B cell (primary cell): ENCODE data around the gene HARBI1. TPM values are rescaled to one million over a fixed set of nuclear protein-coding genes. Genes with fewer than 3 reads are reported as not detected.

Source experiments
- ATAC-seq: fragments of 200-7000 bp; cut with Tn5 transposase; one replicate; pipeline ENCODE4 v1.10.0; 2021; ENCODE audit warnings: low read depth, mild to moderate bottlenecking, moderate number of reproducible peaks, moderate library complexity
- CTCF ChIA-PET: fragments of 350-600 bp; sonication (Branson Sonifier 250); formaldehyde crosslinking; loops from one replicate; lab custom pipeline; 2021; ENCODE audit warnings: antibody characterized with exemption, inconsistent platforms; lab: Charles Lee
- POLR2A ChIA-PET: fragments of 350-600 bp; sonication (Branson Sonifier 250); formaldehyde crosslinking; loops from one replicate; lab custom pipeline; 2021; ENCODE audit warnings: antibody characterized with exemption; lab: Charles Lee
- DNase-seq: peaks from one replicate; pipeline ENCODE4 v3.0.0; 2013
- H2AFZ ChIP-seq: 2 replicates; pipeline ENCODE4 v1.6.1; 2012; ENCODE audit warnings: mild to moderate bottlenecking, low read depth, low read length; ENCODE audit not compliant: insufficient read depth, poor library complexity, severe bottlenecking
- H3K27ac ChIP-seq, 2 donors: 1 replicate in 1 of 2; 2 replicates in 1 of 2; pipeline ENCODE4 v1.5.1; 2012 to 2013; ENCODE audit warnings: low read length in 2 of 2, mild to moderate bottlenecking in 2 of 2, moderate library complexity in 1 of 2
- H3K27me3 ChIP-seq, 4 experiments: fragments of 200-600 bp in 1 of 4; sonication (generic) in 1 of 4; replicated peaks in 1 of 4; 1 replicate in 2 of 4; 2 replicates in 2 of 4; pipeline versions ENCODE4 v1.6.1 to v1.7.0; 2013 to 2016; ENCODE audit warnings: low read length in 3 of 4, mild to moderate bottlenecking in 2 of 4, mixed read lengths in 1 of 4, moderate library complexity in 1 of 4; ENCODE audit not compliant: insufficient read depth in 4 of 4, control insufficient read depth in 3 of 4; ENCODE audit errors: control extremely low read depth in 1 of 4
- H3K36me3 ChIP-seq, 2 experiments: replicated peaks in 1 of 2; 1 replicate in 1 of 2; 2 replicates in 1 of 2; pipeline versions ENCODE4 v1.6.1 to v1.7.1; 2013; ENCODE audit warnings: low read length in 1 of 2; ENCODE audit not compliant: insufficient read depth in 2 of 2, control insufficient read depth in 1 of 2; ENCODE audit errors: control extremely low read depth in 1 of 2, extremely low read depth in 1 of 2
- H3K4me1 ChIP-seq, 2 donors: fragments of 200-600 bp in 1 of 2; sonication (generic) in 1 of 2; 1 replicate in 1 of 2; 2 replicates in 1 of 2; pipeline versions ENCODE4 v1.5.1 to v1.6.1; 2013 to 2017; ENCODE audit warnings: low read length in 2 of 2; ENCODE audit not compliant: control insufficient read depth in 2 of 2, insufficient read depth in 2 of 2
- H3K4me2 ChIP-seq: replicated peaks from 2 replicates; pipeline ENCODE3; 2012; ENCODE audit warnings: mild to moderate bottlenecking, low read depth, low read length; ENCODE audit not compliant: poor library complexity, severe bottlenecking
- H3K4me3 ChIP-seq, 5 experiments: fragments of 200-600 bp in 1 of 5; sonication (generic) in 1 of 5; 1 replicate in 3 of 5; 2 replicates in 2 of 5; pipeline versions ENCODE4 v1.5.1 to v1.7.0; 2011 to 2016; ENCODE audit warnings: low read length in 4 of 5, mild to moderate bottlenecking in 4 of 5, low read depth in 2 of 5, control low read depth in 1 of 5, moderate library complexity in 1 of 5; ENCODE audit not compliant: insufficient read depth in 1 of 5; ENCODE audit errors: control extremely low read depth in 1 of 5, extremely low read depth in 1 of 5
- H3K79me2 ChIP-seq: fragments of 200-600 bp; sonication (generic); one replicate; pipeline ENCODE4 v1.6.0; 2016; ENCODE audit warnings: low read length; ENCODE audit not compliant: control insufficient read depth, insufficient read depth
- H3K9ac ChIP-seq: fragments of 200-600 bp; sonication (generic); 2 replicates; pipeline ENCODE4 v1.6.1; 2017; ENCODE audit warnings: mild to moderate bottlenecking, low read length, moderate library complexity
- H3K9me3 ChIP-seq, 3 donors: one replicate each; pipeline versions ENCODE4 v1.6.1 to v1.7.1; 2013; ENCODE audit warnings: low read length in 2 of 3; ENCODE audit not compliant: control insufficient read depth in 2 of 3, insufficient read depth in 1 of 3; ENCODE audit errors: control extremely low read depth in 1 of 3
- H4K20me1 ChIP-seq: 2 replicates; pipeline ENCODE4 v1.6.0; 2012; ENCODE audit warnings: mild to moderate bottlenecking, low read length; ENCODE audit not compliant: insufficient read depth, control insufficient read depth, poor library complexity, severe bottlenecking
- H3K27ac Mint-ChIP-seq: one replicate; pipeline ENCODE4 v1.8.0; 2021; ENCODE audit warnings: mixed read lengths
- H3K27me3 Mint-ChIP-seq: one replicate; pipeline ENCODE4 v1.8.0; 2021; ENCODE audit warnings: mixed read lengths
- H3K4me1 Mint-ChIP-seq: one replicate; pipeline ENCODE4 v1.8.0; 2021; ENCODE audit warnings: mixed read lengths
- H3K4me3 Mint-ChIP-seq: one replicate; pipeline ENCODE4 v1.8.0; 2021; ENCODE audit warnings: mixed read lengths
- H3K9me3 Mint-ChIP-seq: one replicate; pipeline ENCODE4 v1.8.0; 2022; ENCODE audit warnings: mixed read lengths; ENCODE audit not compliant: insufficient read depth
- EZH2 ChIP-seq: IDR thresholded peaks from 2 replicates; pipeline ENCODE4 v1.6.1; 2012; ENCODE audit warnings: borderline replicate concordance, low read depth, mild to moderate bottlenecking, moderate library complexity, low read length; ENCODE audit not compliant: insufficient read depth, poor library complexity, severe bottlenecking
- WGBS: methylation state at CpG from one replicate; pipeline ENCODE4 v1.1.5; 2013; ENCODE audit warnings: missing lambda C conversion rate; ENCODE audit not compliant: insufficient coverage; 5-methylcytosine and 5-hydroxymethylcytosine counted together
- intact Hi-C: fragments of 100-400 bp; cut with micrococcal nuclease; formaldehyde crosslinking; loops from one replicate; pipeline ENCODE4 v1.10.0; 2022
- polyA plus RNA-seq: library from polyadenylated mRNA; depleted of rRNA; stranded (reverse); fragments of >200 nt; gene quantifications from 2 replicates; pipeline ENCODE4 v1.2.3, GENCODE V29; 2012
- total RNA-seq, 2 donors: library from RNA; stranded (reverse); fragments of 120-200 nt in 1 of 2; gene quantifications; 1 replicate in 1 of 2; 2 replicates in 1 of 2; pipeline versions ENCODE4 v1.2.3 to v1.2.4, GENCODE V29; 2013 to 2022
- TF ChIP-seq, protein P1 (sequence below): fragments of 200-600 bp; IDR thresholded peaks from one replicate; pipeline ENCODE4 v1.8.0; 2022; ENCODE audit warnings: antibody characterized with exemption, mild to moderate bottlenecking

HARBI1 gene
- total and polyA plus RNA-seq, 2 donors (not counting 1 experiment from before 2014, with no cell fraction given) = 7.7 to 8.0 TPM

DNA sequence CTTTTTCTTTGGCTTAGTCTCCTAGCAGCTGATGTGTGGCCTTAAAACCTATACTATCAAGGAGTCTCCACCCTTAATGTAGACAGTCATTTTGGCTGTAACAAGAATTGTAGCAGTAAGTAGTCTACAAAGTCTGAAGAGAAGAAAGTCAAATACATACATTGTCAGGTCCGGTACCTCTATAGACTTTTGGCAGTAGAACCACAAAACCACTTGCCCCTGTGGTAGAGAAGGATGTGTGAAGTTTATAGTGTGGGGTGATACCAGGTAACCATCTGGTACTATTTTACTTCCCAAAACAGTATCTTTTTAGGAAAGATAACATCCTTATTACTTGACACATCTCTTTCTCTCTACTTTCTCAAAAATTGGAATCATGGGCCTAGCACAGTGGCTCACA lies 15.5 kb upstream of the HARBI1 start:
- peaks cover 6 to 28% of the 10 kb centered on the region in 2 experiments for H3K36me3 ChIP-seq
- Mint-ChIP-seq H3K4me1 (peaks cover 3% of the 10 kb centered on the region), H3K27ac (no peak overlapping the region), H3K27me3 (no peaks in the 10 kb centered on the region), H3K9me3 (no peaks in the 10 kb centered on the region), H3K4me3 (no peak overlapping the region)
- H3K9me3 ChIP-seq = no peaks in the 10 kb centered on the region
- no peak overlapping the region for H2AFZ ChIP-seq
- H3K9ac ChIP-seq = no peak overlapping the region
- H4K20me1 ChIP-seq = no peaks in the 10 kb centered on the region
- intact Hi-C loops = no loop called here
- no CpG with 5 or more reads among the region's 1 CpG for WGBS
- peaks cover 62% of the 10 kb centered on the region for H3K79me2 ChIP-seq
- ATAC-seq (no peak), DNase-seq (no peak)
- H3K4me3 ChIP-seq = no peak overlapping the region
- no peak overlapping the region for H3K27ac ChIP-seq
- POLR2A ChIA-PET = no interaction called here
- no peaks in the 10 kb centered on the region for H3K4me1 ChIP-seq
- H3K4me2 ChIP-seq = no peak overlapping the region
- CTCF ChIA-PET = no interaction called here
- TF ChIP-seq, protein P1, sequence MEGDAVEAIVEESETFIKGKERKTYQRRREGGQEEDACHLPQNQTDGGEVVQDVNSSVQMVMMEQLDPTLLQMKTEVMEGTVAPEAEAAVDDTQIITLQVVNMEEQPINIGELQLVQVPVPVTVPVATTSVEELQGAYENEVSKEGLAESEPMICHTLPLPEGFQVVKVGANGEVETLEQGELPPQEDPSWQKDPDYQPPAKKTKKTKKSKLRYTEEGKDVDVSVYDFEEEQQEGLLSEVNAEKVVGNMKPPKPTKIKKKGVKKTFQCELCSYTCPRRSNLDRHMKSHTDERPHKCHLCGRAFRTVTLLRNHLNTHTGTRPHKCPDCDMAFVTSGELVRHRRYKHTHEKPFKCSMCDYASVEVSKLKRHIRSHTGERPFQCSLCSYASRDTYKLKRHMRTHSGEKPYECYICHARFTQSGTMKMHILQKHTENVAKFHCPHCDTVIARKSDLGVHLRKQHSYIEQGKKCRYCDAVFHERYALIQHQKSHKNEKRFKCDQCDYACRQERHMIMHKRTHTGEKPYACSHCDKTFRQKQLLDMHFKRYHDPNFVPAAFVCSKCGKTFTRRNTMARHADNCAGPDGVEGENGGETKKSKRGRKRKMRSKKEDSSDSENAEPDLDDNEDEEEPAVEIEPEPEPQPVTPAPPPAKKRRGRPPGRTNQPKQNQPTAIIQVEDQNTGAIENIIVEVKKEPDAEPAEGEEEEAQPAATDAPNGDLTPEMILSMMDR = no peak
- TF ChIP-seq EZH2 = no peak
- no peaks in the 10 kb centered on the region for H3K27me3 ChIP-seq

DNA sequence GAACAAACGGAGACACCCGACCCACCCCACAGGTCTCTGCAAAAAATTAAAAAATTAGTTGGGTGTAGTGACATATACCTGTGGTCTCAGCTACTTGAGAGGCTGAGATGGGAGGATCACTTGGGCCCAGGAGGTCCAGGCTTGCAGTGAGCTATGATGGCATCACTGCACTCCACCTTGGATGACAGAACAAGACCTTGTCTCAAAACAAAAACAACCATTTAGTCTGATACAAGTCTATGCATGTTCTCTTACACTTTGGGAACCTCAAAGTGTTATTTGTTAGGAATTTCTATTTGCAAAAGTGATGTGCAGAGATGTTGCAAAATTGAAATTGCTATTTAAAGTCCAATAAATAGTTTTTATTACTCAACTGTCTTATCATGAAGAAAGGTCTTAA lies 14.6 kb upstream of the HARBI1 start:
- ATAC-seq = no peak
- H4K20me1 ChIP-seq = peaks cover 4% of the 10 kb centered on the region
- no peaks in the 10 kb centered on the region for H3K9me3 ChIP-seq
- POLR2A ChIA-PET = no interaction called here
- H3K27ac Mint-ChIP-seq = no peak overlapping the region
- no peak overlapping the region for H3K4me3 ChIP-seq
- H3K36me3 ChIP-seq = peaks cover 6 to 32% of the 10 kb centered on the region in 2 experiments
- CTCF ChIA-PET = no interaction called here
- H2AFZ ChIP-seq = no peak overlapping the region
- H3K9ac ChIP-seq = no peak overlapping the region
- no peak for TF ChIP-seq EZH2
- TF ChIP-seq, protein P1 = no peak
- H3K4me3 Mint-ChIP-seq = no peak overlapping the region
- no peak overlapping the region for H3K4me2 ChIP-seq
- no peaks in the 10 kb centered on the region for H3K27me3 ChIP-seq
- H3K27me3 Mint-ChIP-seq = no peaks in the 10 kb centered on the region
- H3K9me3 Mint-ChIP-seq = no peaks in the 10 kb centered on the region
- H3K27ac ChIP-seq = no peak overlapping the region
- DNase-seq = no peak
- intact Hi-C loops = no loop called here
- peaks cover 67% of the 10 kb centered on the region for H3K79me2 ChIP-seq
- no peaks in the 10 kb centered on the region for H3K4me1 ChIP-seq
- WGBS = 92% methylated on average over 2 of the region's 2 CpGs
- H3K4me1 Mint-ChIP-seq = peaks cover 3% of the 10 kb centered on the region
